MCF 10A (cell line): Measurements from ENCODE around the gene AOC2. TPM values are rescaled to one million over a fixed set of nuclear protein-coding genes. Genes with fewer than 3 reads are reported as not detected.
A peak's percentile ranks its signal among the peaks of the same experiment; 100 is the strongest.

Experiments used
- Bru-seq: library from RNA; stranded (reverse); fragments of 400-500 nt; gene quantifications from one replicate; lab custom pipeline; 2021; lab: Mats Ljungman, UMichigan
- BruChase-seq, 2 experiments: library from RNA; stranded (reverse); fragments of 400-500 nt; gene quantifications; one replicate each; lab custom pipeline; 2021; lab: Mats Ljungman, UMichigan
- BruUV-seq: library from RNA; stranded (reverse); fragments of 400-500 nt; replicated peaks from 2 replicates; lab custom pipeline; 2021; lab: Mats Ljungman, UMichigan
- CTCF ChIA-PET: fragments of 300-600 bp; sonication (Branson Sonifier 250); formaldehyde crosslinking; extraction: SDS; loops from one replicate; lab custom pipeline; 2021; ENCODE audit warnings: antibody characterized with exemption, inconsistent platforms; lab: Yijun Ruan, JAX
- POLR2A ChIA-PET: fragments of 300-600, 350-650 bp; sonication (Branson Sonifier 250); formaldehyde crosslinking; extraction: SDS; loops from one replicate; lab custom pipeline; 2020; ENCODE audit warnings: antibody characterized with exemption, inconsistent platforms; lab: Yijun Ruan, JAX
- DNase-seq: peaks from one replicate; pipeline ENCODE4 v3.0.0-alpha.2; 2018; ENCODE audit not compliant: unreplicated experiment
- H3K27ac Mint-ChIP-seq: one replicate; pipeline ENCODE4 v1.8.0; 2022; ENCODE audit warnings: mild to moderate bottlenecking, low read depth, mixed read lengths; ENCODE audit not compliant: unreplicated experiment
- H3K27me3 Mint-ChIP-seq: one replicate; pipeline ENCODE4 v1.8.0; 2022; ENCODE audit warnings: mixed read lengths; ENCODE audit not compliant: insufficient read depth, unreplicated experiment
- H3K36me3 Mint-ChIP-seq: one replicate; pipeline ENCODE4 v1.8.0; 2022; ENCODE audit warnings: mild to moderate bottlenecking, moderate library complexity, mixed read lengths; ENCODE audit not compliant: insufficient read depth, unreplicated experiment
- H3K4me1 Mint-ChIP-seq: one replicate; pipeline ENCODE4 v1.8.0; 2022; ENCODE audit warnings: mixed read lengths; ENCODE audit not compliant: insufficient read depth, unreplicated experiment
- H3K4me3 Mint-ChIP-seq: one replicate; pipeline ENCODE4 v1.8.0; 2022; ENCODE audit warnings: mild to moderate bottlenecking, moderate library complexity, mixed read lengths; ENCODE audit not compliant: unreplicated experiment
- H3K9me3 Mint-ChIP-seq: one replicate; pipeline ENCODE4 v1.8.0; 2022; ENCODE audit warnings: mixed read lengths; ENCODE audit not compliant: unreplicated experiment
- intact Hi-C: fragments of 100-400 bp; cut with micrococcal nuclease; formaldehyde crosslinking; loops from 2 replicates; pipeline ENCODE4 v1.14.1; 2022
- long read RNA-seq: library from polyadenylated mRNA; stranded (forward); transcript quantifications from one replicate; pipeline ENCODE4 v2.0.0, GENCODE V29; 2022
- total RNA-seq: library from RNA; stranded (reverse); gene quantifications from 2 replicates; pipeline ENCODE4 v1.2.3, GENCODE V29; 2022
- TF ChIP-seq, protein P1 (sequence below): fragments of 200-600 bp; IDR thresholded peaks from one replicate; pipeline ENCODE4 v1.8.0; 2022; ENCODE audit warnings: antibody characterized with exemption, mild to moderate bottlenecking; ENCODE audit not compliant: unreplicated experiment

Gene AOC2, protein sequence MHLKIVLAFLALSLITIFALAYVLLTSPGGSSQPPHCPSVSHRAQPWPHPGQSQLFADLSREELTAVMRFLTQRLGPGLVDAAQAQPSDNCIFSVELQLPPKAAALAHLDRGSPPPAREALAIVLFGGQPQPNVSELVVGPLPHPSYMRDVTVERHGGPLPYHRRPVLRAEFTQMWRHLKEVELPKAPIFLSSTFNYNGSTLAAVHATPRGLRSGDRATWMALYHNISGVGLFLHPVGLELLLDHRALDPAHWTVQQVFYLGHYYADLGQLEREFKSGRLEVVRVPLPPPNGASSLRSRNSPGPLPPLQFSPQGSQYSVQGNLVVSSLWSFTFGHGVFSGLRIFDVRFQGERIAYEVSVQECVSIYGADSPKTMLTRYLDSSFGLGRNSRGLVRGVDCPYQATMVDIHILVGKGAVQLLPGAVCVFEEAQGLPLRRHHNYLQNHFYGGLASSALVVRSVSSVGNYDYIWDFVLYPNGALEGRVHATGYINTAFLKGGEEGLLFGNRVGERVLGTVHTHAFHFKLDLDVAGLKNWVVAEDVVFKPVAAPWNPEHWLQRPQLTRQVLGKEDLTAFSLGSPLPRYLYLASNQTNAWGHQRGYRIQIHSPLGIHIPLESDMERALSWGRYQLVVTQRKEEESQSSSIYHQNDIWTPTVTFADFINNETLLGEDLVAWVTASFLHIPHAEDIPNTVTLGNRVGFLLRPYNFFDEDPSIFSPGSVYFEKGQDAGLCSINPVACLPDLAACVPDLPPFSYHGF
- total RNA-seq (2.6 and 2.9 TPM in 2 replicates), Bru-seq, nascent RNA (percentile 63 among the genes with signal in this experiment), BruChase-seq, experiment 1, labeled RNA remaining after a 6-hour chase (percentile 95 among the genes with signal in this experiment), BruChase-seq, experiment 2, labeled RNA remaining after a 2-hour chase (percentile 87 among the genes with signal in this experiment)
- long read RNA-seq, result 0 reads

DNA sequence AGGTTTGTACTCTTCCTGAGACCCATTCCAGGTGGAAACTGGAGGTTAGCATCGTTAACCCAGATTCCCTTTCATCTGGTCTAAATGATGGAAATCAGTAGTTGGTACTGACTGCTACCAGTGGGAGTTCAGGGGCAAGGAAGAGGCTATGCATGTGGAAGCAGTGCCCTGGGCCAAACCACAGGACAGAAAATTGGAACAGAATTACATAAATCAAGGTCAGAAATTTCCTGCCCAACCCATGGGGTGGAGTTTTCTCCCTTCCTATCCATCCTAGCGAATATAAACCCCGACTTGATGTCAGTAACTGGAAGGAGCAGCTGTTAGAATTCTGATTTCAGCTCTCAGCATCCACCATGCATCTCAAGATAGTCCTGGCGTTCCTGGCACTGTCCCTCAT is at the start of gene AOC2:
Gene AOC2, plus strand, starts transcription at position 310 of the 400 bp plus-strand sequence. Its CDS starts 47 bp downstream, at position 357.
- ChIA-PET POLR2A (interaction anchor here (1.0 to 3.0 kb wide), 8 partner anchors 9 to 154 kb away, joined by 3 to 9 read pairs (median 6); partner anchors contain the start of gene RPL27), CTCF (interaction anchor here (0.6 to 5.0 kb wide), 9 partner anchors 10 to 153 kb away, joined by 3 to 60 read pairs (median 5); partner anchors contain the start of gene RPL27)
- Mint-ChIP-seq H3K36me3 (peaks cover 56% of the 10 kb centered on the region), H3K4me1 (peaks cover 13% of the 10 kb centered on the region), H3K27me3 (no peaks in the 10 kb centered on the region), H3K27ac (no peak within 1 kb of the TSS), H3K9me3 (no peaks in the 10 kb centered on the region), H3K4me3 (no peak within 1 kb of the TSS)
- intact Hi-C loops, result no loop called here
- DNase-seq, result no peak
- BruUV-seq, result no TSS peak
- TF ChIP-seq, protein P1, sequence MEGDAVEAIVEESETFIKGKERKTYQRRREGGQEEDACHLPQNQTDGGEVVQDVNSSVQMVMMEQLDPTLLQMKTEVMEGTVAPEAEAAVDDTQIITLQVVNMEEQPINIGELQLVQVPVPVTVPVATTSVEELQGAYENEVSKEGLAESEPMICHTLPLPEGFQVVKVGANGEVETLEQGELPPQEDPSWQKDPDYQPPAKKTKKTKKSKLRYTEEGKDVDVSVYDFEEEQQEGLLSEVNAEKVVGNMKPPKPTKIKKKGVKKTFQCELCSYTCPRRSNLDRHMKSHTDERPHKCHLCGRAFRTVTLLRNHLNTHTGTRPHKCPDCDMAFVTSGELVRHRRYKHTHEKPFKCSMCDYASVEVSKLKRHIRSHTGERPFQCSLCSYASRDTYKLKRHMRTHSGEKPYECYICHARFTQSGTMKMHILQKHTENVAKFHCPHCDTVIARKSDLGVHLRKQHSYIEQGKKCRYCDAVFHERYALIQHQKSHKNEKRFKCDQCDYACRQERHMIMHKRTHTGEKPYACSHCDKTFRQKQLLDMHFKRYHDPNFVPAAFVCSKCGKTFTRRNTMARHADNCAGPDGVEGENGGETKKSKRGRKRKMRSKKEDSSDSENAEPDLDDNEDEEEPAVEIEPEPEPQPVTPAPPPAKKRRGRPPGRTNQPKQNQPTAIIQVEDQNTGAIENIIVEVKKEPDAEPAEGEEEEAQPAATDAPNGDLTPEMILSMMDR, result no peak

DNA sequence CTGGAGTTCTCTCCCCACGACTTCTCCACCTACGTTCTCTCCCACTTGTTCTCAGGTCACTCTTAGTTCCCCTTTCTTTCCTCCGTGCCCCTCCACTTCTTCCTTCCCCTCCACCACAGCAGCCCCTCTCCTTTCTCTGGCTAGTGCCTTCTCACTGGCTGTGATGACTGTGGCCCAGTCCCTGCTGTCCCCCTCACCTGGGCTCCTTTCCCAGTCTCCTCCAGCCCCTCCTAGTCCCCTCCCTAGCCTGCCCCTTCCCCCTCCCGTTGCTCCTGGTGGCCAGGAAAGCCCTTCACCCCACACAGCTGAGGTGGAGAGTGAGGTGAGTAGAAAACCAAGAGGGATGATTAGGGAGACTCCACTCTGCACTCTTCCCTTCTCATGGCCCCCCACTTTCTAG is 49.3 kb upstream of the AOC2 start:
- H3K27me3 Mint-ChIP-seq, result no peaks in the 10 kb centered on the region
- intact Hi-C loops, result no loop called here
- POLR2A ChIA-PET, result interaction anchor here (1.0 to 1.4 kb wide), 2 partner anchors 21 to 28 kb away, joined by 3 to 6 read pairs; partner anchors contain the start of gene VPS25
- H3K27ac Mint-ChIP-seq, result no peak overlapping the region
- H3K9me3 Mint-ChIP-seq, result no peaks in the 10 kb centered on the region
- H3K4me3 Mint-ChIP-seq, result no peak overlapping the region
- H3K36me3 Mint-ChIP-seq, result no peaks in the 10 kb centered on the region
- peaks cover 17% of the 10 kb centered on the region for H3K4me1 Mint-ChIP-seq
- BruUV-seq, result no TSS peak
- TF ChIP-seq, protein P1, result no peak
- CTCF ChIA-PET, result interaction anchor here (1.5 kb wide), 1 partner anchor 14 kb away, joined by 3 read pairs; no protein-coding TSS in a partner anchor
- no peak for DNase-seq

DNA sequence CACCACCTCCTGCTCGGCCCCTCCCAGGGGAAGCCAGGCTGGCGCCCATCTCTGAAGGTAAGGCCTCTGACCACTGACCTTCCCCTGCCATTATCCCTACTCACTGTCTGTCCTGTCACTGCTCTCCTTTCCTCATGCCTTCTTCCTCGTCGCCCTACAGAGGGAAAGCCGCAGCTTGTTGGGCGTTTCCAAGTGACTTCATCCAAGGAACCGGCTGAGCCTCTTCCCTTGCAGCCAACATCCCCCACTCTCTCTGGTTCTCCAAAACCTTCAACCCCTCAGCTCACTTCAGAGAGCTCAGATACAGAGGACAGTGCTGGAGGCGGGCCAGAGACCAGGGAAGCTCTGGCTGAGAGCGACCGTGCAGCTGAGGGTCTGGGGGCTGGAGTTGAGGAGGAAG is 48.9 kb upstream of the AOC2 start:
- BruUV-seq, result no TSS peak
- Mint-ChIP-seq H3K9me3 (no peaks in the 10 kb centered on the region), H3K36me3 (no peaks in the 10 kb centered on the region), H3K4me1 (peaks cover 17% of the 10 kb centered on the region), H3K4me3 (no peak overlapping the region), H3K27ac (no peak overlapping the region), H3K27me3 (no peaks in the 10 kb centered on the region)
- ChIA-PET CTCF (interaction anchor here (1.5 kb wide), 1 partner anchor 14 kb away, joined by 3 read pairs; no protein-coding TSS in a partner anchor), POLR2A (interaction anchor here (1.4 kb wide), 1 partner anchor 22 kb away, joined by 6 read pairs; the partner anchor contains the start of gene VPS25)
- no peak for DNase-seq
- intact Hi-C loops, result no loop called here
- TF ChIP-seq, protein P1, result no peak
